A549 (cell line): ENCODE measurements around the gene STAT4.

ENCODE experiments used
- CBX8 ChIP-seq: fragments of 200-600 bp; sonication (generic); IDR thresholded peaks from 2 replicates; pipeline ENCODE4 v1.6.1; 2016
- HOXB13 ChIP-seq: fragments of 250-450 bp; sonication (Bioruptor Pico); IDR thresholded peaks from 2 replicates; pipeline ENCODE4 v1.5.0; 2020; ENCODE audit warnings: low read depth, mild to moderate bottlenecking, moderate library complexity
- JUN ChIP-seq, 2 experiments: fragments of >200 bp; sonication (Bioruptor Twin); formaldehyde crosslinking; IDR thresholded peaks; 2 replicates in 1 of 2; 3 replicates in 1 of 2; pipeline ENCODE4 v1.6.1; 2016 to 2017
- JUNB ChIP-seq: fragments of >200 bp; sonication (Bioruptor Twin); formaldehyde crosslinking; IDR thresholded peaks from 2 replicates; pipeline ENCODE4 v1.6.1; 2016
- MAZ ChIP-seq: fragments of 150-350 bp; IDR thresholded peaks from 2 replicates; pipeline ENCODE4 v1.6.1; 2014; ENCODE audit warnings: antibody characterized with exemption, low read depth, low read length, borderline replicate concordance
- NR3C1 ChIP-seq: fragments of >200 bp; sonication (Bioruptor Twin); formaldehyde crosslinking; IDR thresholded peaks from 3 replicates; pipeline ENCODE4 v1.6.1; 2017
- POLR2A ChIP-seq: IDR thresholded peaks from 2 replicates; pipeline ENCODE4 v1.6.1; 2012; ENCODE audit warnings: mild to moderate bottlenecking, low read length
- POLR2AphosphoS2 ChIP-seq: conservative IDR thresholded peaks from 2 replicates; pipeline ENCODE4 v1.6.1; 2012; ENCODE audit warnings: low read length, improper control_type of control experiment, inconsistent platforms
- RCOR1 ChIP-seq: fragments of 150-350 bp; IDR thresholded peaks from 2 replicates; pipeline ENCODE4 v1.6.1; 2014; ENCODE audit warnings: antibody characterized with exemption, low read length, low read depth
- ZNF302 ChIP-seq: fragments of 250-450 bp; sonication (Bioruptor Pico); IDR thresholded peaks from 2 replicates; pipeline ENCODE4 v1.9.0; 2021; ENCODE audit warnings: inconsistent platforms, mild to moderate bottlenecking, moderate library complexity
- TF ChIP-seq, protein P1 (sequence below): fragments of >200 bp; sonication (Bioruptor Twin); formaldehyde crosslinking; IDR thresholded peaks from 3 replicates; pipeline ENCODE4 v1.5.1; 2016
- TF ChIP-seq, protein P2 (sequence below): fragments of 200-600 bp; sonication (generic); IDR thresholded peaks from 2 replicates; pipeline ENCODE4 v1.6.1; 2016; ENCODE audit warnings: antibody characterized with exemption, mild to moderate bottlenecking, moderate library complexity
- TF ChIP-seq, protein P3 (sequence below): IDR thresholded peaks from 2 replicates; pipeline ENCODE4 v1.6.1; 2012; ENCODE audit warnings: low read depth, borderline replicate concordance
- TF ChIP-seq, protein P4 (sequence below): IDR thresholded peaks from 2 replicates; pipeline ENCODE4 v1.6.1; 2012

DNA sequence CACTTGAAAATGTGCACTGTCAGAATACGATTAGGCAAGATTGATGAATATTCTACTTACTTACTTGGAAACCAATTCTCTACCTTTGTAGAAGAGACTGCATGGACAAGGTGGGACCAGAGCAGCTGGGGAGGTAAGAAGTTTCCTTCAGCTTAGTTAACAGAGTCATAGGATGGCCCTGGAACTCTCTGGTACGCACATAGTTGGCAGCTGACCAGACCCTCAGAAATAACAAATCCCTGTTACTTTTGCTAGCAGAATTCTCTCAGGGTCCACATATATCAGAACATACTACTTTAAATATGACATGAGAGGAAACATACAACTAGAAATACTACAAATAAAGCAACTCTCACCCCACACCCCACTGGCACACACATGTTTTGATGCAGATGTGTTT, 112.1 kb downstream of the STAT4 start:
- TF ChIP-seq, protein P1, sequence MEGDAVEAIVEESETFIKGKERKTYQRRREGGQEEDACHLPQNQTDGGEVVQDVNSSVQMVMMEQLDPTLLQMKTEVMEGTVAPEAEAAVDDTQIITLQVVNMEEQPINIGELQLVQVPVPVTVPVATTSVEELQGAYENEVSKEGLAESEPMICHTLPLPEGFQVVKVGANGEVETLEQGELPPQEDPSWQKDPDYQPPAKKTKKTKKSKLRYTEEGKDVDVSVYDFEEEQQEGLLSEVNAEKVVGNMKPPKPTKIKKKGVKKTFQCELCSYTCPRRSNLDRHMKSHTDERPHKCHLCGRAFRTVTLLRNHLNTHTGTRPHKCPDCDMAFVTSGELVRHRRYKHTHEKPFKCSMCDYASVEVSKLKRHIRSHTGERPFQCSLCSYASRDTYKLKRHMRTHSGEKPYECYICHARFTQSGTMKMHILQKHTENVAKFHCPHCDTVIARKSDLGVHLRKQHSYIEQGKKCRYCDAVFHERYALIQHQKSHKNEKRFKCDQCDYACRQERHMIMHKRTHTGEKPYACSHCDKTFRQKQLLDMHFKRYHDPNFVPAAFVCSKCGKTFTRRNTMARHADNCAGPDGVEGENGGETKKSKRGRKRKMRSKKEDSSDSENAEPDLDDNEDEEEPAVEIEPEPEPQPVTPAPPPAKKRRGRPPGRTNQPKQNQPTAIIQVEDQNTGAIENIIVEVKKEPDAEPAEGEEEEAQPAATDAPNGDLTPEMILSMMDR, result no peak
- TF ChIP-seq JUN (IDR thresholded peaks at IDR 0.05), result no peak
- no peak for TF ChIP-seq NR3C1
- no peak for TF ChIP-seq CBX8
- TF ChIP-seq JUNB, result no peak
- TF ChIP-seq RCOR1, result no peak
- TF ChIP-seq, protein P2, sequence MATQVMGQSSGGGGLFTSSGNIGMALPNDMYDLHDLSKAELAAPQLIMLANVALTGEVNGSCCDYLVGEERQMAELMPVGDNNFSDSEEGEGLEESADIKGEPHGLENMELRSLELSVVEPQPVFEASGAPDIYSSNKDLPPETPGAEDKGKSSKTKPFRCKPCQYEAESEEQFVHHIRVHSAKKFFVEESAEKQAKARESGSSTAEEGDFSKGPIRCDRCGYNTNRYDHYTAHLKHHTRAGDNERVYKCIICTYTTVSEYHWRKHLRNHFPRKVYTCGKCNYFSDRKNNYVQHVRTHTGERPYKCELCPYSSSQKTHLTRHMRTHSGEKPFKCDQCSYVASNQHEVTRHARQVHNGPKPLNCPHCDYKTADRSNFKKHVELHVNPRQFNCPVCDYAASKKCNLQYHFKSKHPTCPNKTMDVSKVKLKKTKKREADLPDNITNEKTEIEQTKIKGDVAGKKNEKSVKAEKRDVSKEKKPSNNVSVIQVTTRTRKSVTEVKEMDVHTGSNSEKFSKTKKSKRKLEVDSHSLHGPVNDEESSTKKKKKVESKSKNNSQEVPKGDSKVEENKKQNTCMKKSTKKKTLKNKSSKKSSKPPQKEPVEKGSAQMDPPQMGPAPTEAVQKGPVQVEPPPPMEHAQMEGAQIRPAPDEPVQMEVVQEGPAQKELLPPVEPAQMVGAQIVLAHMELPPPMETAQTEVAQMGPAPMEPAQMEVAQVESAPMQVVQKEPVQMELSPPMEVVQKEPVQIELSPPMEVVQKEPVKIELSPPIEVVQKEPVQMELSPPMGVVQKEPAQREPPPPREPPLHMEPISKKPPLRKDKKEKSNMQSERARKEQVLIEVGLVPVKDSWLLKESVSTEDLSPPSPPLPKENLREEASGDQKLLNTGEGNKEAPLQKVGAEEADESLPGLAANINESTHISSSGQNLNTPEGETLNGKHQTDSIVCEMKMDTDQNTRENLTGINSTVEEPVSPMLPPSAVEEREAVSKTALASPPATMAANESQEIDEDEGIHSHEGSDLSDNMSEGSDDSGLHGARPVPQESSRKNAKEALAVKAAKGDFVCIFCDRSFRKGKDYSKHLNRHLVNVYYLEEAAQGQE, result no peak
- TF ChIP-seq POLR2A, result no peak
- no peak for TF ChIP-seq ZNF302 (CRISPR knock-in tag)
- TF ChIP-seq HOXB13 (CRISPR knock-in tag), result no peak
- TF ChIP-seq, protein P3, sequence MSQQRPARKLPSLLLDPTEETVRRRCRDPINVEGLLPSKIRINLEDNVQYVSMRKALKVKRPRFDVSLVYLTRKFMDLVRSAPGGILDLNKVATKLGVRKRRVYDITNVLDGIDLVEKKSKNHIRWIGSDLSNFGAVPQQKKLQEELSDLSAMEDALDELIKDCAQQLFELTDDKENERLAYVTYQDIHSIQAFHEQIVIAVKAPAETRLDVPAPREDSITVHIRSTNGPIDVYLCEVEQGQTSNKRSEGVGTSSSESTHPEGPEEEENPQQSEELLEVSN, result no peak
- no peak for TF ChIP-seq MAZ
- TF ChIP-seq POLR2AphosphoS2, result no peak
- TF ChIP-seq, protein P4, sequence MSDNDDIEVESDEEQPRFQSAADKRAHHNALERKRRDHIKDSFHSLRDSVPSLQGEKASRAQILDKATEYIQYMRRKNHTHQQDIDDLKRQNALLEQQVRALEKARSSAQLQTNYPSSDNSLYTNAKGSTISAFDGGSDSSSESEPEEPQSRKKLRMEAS, result no peak
